Measurements from ENCODE around the gene AUTS2.
"Not testable (repeated sequence)": the region's sequence is repeated elsewhere in the genome, so short reads cannot be mapped to it uniquely, and the experiment has no call there.

The AUTS2 gene

DNA sequence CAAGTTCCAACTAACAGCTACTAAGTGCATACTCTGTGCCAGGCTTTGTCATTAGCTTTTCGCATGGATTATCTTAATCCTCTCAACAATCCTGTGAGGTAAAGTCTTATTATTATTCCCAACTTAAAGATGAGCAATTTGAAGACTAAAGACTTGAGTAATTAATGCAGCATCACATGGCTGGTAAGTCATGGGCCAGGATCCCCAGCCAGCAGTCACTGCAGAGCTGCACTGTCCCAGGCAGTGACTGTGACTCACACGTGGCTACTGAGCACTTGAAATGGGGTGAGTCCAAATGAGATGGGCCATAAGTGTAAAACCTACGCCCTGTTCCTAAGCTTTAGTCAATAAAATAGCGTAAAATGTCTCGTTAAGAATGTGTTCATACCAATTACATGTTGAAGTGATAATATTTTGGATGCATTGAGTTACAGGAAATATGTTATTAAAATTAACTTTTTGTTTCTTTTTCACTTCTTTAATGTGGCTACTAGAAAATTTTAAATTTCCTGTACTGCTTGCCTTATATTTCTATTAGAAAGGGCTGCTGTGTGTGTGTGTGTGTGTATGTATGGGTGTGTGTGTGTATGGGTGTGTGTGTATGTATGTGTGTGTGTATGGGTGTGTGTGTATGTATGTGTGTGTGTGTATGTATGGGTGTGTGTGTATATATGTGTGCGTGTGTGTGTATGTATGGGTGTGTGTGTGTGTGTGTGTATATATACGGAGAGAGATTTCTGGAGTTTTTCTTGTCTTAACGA lies 756.3 kb downstream of the AUTS2 start:
- Histone ChIP-seq H3K27ac (ENCODE audit: low read depth, low read length) (no peak overlapping the region), H3K27me3 (ENCODE audit: control insufficient read depth in 1 of 2, insufficient read depth in 2 of 2, low read length in 2 of 2) (no peaks in the 10 kb centered on the region), H3K9me3 (ENCODE audit: control insufficient read depth in 1 of 2, low read length in 2 of 2) (no peaks in the 10 kb centered on the region), H3K9ac (ENCODE audit: low read depth in 1 of 2, low read length in 2 of 2) (no peak overlapping the region), H3K4me3 (ENCODE audit: low read depth in 1 of 2, low read length in 2 of 2) (no peak overlapping the region), H3K36me3 (ENCODE audit: control insufficient read depth in 1 of 2, insufficient read depth in 2 of 2, low read length in 2 of 2) (no peaks in the 10 kb centered on the region), H3K4me1 (ENCODE audit: control insufficient read depth in 1 of 2, insufficient read depth in 2 of 2, low read length in 2 of 2) (peaks cover 15 to 18% of the 10 kb centered on the region in 2 donors)

DNA sequence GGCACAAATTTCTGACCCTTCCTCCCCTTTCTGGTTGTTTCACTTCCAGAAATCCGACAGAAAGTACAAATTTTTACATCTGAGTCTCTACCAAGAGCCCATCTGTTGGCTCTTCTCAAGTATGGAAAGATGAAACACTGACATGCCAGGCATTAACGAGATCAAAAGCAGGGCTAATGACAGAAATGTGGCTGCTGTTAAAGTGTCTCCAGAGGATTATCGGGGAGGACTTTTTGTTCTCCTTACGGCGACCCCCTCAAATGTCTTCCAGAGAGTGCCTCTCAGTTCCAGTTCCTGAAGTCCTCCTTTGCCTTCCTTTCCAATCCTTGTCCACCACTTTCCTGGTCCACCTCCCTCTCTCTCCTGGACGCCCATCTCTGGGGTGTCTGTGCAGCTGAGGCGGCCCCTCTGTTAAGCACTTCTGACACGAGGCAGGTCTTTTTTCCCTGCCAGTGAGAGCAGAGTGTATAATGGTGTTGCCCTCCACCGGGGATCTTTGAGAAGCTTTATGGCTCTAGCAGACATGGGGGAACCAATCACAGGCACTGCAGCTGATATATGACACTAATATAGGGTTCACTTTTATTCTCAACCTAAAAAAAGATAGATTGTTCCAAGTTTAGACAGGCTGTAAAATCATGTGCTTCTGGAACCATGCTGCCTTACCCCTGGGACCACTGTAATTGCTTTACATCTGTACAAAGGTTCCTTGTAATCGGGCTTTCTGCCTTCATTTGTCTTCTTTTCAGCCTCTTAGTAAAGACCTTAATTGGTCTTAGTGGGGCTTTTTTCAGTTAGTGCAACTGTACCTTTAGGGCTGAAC lies 757.1 kb downstream of the AUTS2 start:
- no peak overlapping the region for H3K27ac ChIP-seq (ENCODE audit: low read depth, low read length)
- H3K9ac ChIP-seq (ENCODE audit: low read depth in 1 of 2, low read length in 2 of 2) = no peak overlapping the region
- H3K36me3 ChIP-seq (ENCODE audit: control insufficient read depth in 1 of 2, insufficient read depth in 2 of 2, low read length in 2 of 2) = no peaks in the 10 kb centered on the region
- H3K4me3 ChIP-seq (ENCODE audit: low read depth in 1 of 2, low read length in 2 of 2) = no peak overlapping the region
- peaks cover 15 to 18% of the 10 kb centered on the region in 2 donors for H3K4me1 ChIP-seq (ENCODE audit: control insufficient read depth in 1 of 2, insufficient read depth in 2 of 2, low read length in 2 of 2)
- no peaks in the 10 kb centered on the region for H3K27me3 ChIP-seq (ENCODE audit: control insufficient read depth in 1 of 2, insufficient read depth in 2 of 2, low read length in 2 of 2)
- H3K9me3 ChIP-seq (ENCODE audit: control insufficient read depth in 1 of 2, low read length in 2 of 2) = no peaks in the 10 kb centered on the region

DNA sequence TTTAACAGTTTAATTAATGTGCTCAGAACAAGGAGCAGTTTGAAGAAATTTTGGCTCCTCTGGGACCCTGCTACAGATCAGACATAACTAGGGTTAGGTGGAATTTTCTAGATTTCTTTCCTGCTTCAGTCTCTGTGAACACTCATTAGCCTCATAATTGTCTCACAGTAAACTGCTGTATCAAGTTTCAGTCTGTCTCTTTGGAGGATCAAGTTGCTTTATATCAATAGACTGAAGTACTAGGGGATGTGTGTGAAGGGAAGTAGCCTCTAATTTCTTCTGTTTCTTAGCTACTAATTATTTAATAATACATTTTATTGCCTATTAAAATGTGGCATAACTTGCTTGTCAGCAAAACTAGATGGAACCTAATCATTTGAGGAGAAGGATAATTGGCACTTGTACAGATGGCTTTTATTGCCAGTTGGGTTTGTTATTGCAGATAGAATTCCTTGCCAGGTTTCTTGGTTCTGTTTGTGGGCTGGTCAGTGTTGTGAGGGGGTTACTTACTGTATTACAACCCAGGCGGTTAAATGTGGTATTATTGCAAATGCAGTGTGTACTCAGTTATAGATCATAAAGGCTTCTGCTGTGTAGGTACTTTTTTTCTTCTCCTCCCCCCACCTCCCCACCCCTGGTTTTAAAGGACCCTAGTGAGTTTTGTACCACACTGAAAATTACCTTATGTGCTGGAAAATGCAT lies 758.0 kb downstream of the AUTS2 start:
- no peak overlapping the region for H3K4me3 ChIP-seq (ENCODE audit: low read depth in 1 of 2, low read length in 2 of 2)
- no peak overlapping the region for H3K27ac ChIP-seq (ENCODE audit: low read depth, low read length)
- no peak overlapping the region for H3K9ac ChIP-seq (ENCODE audit: low read depth in 1 of 2, low read length in 2 of 2)
- H3K4me1 ChIP-seq (ENCODE audit: control insufficient read depth in 1 of 2, insufficient read depth in 2 of 2, low read length in 2 of 2) = peaks cover 15 to 18% of the 10 kb centered on the region in 2 donors
- no peaks in the 10 kb centered on the region for H3K36me3 ChIP-seq (ENCODE audit: control insufficient read depth in 1 of 2, insufficient read depth in 2 of 2, low read length in 2 of 2)
- H3K27me3 ChIP-seq (ENCODE audit: control insufficient read depth in 1 of 2, insufficient read depth in 2 of 2, low read length in 2 of 2) = no peaks in the 10 kb centered on the region
- no peaks in the 10 kb centered on the region for H3K9me3 ChIP-seq (ENCODE audit: control insufficient read depth in 1 of 2, low read length in 2 of 2)

DNA sequence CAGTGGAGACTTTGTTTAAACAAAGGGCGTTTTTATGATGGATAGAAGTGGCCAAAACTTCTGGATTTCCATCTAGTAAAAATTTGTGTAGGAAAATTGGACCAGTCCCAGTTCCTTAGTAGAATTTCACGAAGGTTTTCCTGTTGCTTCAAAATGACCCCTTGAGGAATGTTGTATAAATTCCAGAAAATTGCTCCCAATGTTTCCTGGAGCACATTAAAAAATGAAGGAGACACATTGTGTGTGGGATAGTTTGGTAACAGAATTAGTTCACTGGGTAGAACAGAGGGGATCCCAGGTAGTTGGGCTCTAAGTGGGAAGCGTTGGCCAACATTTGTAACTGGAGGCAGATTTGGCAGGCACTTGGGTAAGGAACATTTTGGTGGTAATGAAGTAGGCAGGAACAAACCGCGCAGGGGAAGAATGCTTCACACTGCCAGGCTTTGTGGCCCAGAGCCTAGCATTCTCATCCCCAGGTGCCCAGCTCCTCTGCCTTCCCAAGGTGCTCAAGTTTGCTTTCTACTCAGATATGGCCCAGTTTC lies 758.6 kb downstream of the AUTS2 start:
- no peak overlapping the region for H3K27ac ChIP-seq (ENCODE audit: low read depth, low read length)
- H3K4me1 ChIP-seq (ENCODE audit: control insufficient read depth in 1 of 2, insufficient read depth in 2 of 2, low read length in 2 of 2) = peaks cover 15 to 18% of the 10 kb centered on the region in 2 donors
- no peak overlapping the region for H3K4me3 ChIP-seq (ENCODE audit: low read depth in 1 of 2, low read length in 2 of 2)
- H3K36me3 ChIP-seq (ENCODE audit: control insufficient read depth in 1 of 2, insufficient read depth in 2 of 2, low read length in 2 of 2) = no peaks in the 10 kb centered on the region
- no peaks in the 10 kb centered on the region for H3K9me3 ChIP-seq (ENCODE audit: control insufficient read depth in 1 of 2, low read length in 2 of 2)
- H3K27me3 ChIP-seq (ENCODE audit: control insufficient read depth in 1 of 2, insufficient read depth in 2 of 2, low read length in 2 of 2) = no peaks in the 10 kb centered on the region
- H3K9ac ChIP-seq (ENCODE audit: low read depth in 1 of 2, low read length in 2 of 2) = no peak overlapping the region

DNA sequence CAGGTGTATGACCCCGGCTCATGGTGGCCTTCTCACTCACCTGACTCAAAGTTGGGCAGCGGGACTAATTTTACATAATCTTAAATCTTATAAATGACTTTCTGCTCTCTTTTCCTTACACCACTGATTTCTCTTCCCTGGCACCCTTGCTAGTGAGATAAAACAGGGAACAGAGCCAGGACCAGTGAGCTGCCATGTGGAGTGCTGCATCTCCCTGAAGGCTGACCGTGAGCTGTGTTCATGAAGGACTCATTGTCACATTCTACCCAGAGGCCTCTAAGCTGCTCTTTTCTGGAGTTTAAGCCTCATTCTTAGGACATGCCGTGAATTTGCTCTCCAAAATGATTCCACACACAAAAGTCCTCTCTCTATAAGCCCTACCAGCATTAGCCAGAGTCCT lies 762.3 kb downstream of the AUTS2 start:
- Histone ChIP-seq H3K9me3 (ENCODE audit: control insufficient read depth in 1 of 2, low read length in 2 of 2) (no peaks in the 10 kb centered on the region), H3K27ac (ENCODE audit: low read depth, low read length) (no peak overlapping the region), H3K4me1 (ENCODE audit: control insufficient read depth in 1 of 2, insufficient read depth in 2 of 2, low read length in 2 of 2) (peaks cover 10 to 12% of the 10 kb centered on the region in 2 donors), H3K27me3 (ENCODE audit: control insufficient read depth in 1 of 2, insufficient read depth in 2 of 2, low read length in 2 of 2) (no peaks in the 10 kb centered on the region), H3K36me3 (ENCODE audit: control insufficient read depth in 1 of 2, insufficient read depth in 2 of 2, low read length in 2 of 2) (no peaks in the 10 kb centered on the region), H3K4me3 (ENCODE audit: low read depth in 1 of 2, low read length in 2 of 2) (no peak overlapping the region), H3K9ac (ENCODE audit: low read depth in 1 of 2, low read length in 2 of 2) (no peak overlapping the region)

DNA sequence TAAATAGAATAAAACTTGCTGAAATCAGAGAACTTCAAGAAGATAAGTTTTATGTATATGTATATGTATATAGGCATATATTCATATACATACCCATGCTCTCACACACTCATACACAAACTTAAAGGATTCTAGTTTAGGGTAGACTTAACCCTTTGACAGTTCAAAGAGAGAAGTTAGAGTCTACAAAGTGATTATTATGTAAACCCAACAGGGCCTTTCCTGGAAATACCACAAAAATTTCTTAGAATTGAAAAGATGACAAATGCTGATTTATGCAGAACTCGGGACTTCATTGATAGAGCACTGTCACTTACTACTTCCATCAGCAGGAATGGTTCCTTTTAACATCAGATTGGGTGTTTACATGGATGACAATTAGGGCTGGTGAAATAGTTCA lies 763.5 kb downstream of the AUTS2 start:
- Histone ChIP-seq H3K27me3 (ENCODE audit: control insufficient read depth in 1 of 2, insufficient read depth in 2 of 2, low read length in 2 of 2) (no peaks in the 10 kb centered on the region), H3K4me3 (ENCODE audit: low read depth in 1 of 2, low read length in 2 of 2) (no peak overlapping the region), H3K9ac (ENCODE audit: low read depth in 1 of 2, low read length in 2 of 2) (no peak overlapping the region), H3K36me3 (ENCODE audit: control insufficient read depth in 1 of 2, insufficient read depth in 2 of 2, low read length in 2 of 2) (no peaks in the 10 kb centered on the region), H3K27ac (ENCODE audit: low read depth, low read length) (no peak overlapping the region), H3K9me3 (ENCODE audit: control insufficient read depth in 1 of 2, low read length in 2 of 2) (no peaks in the 10 kb centered on the region), H3K4me1 (ENCODE audit: control insufficient read depth in 1 of 2, insufficient read depth in 2 of 2, low read length in 2 of 2) (peaks cover 0 to under 1% of the 10 kb centered on the region in 2 donors)

DNA sequence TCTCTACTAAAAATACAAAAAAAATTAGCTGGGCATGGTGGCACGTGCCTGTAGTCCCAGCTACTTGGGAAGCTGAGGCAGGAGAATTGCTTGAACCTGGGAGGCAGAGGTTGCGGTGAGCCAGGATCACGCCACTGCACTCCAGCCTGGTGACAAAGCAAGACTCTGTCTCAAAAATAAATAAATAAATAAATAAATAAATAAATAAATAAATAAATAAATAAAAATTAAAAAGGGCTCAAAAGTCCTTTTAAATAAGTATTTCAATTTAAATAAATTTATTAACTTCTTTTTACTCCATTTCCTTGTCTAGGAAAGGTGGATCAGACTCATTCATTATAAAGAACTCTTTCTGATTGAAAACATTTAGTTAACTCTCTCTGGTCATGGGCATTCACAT lies 766.1 kb downstream of the AUTS2 start:
- H3K4me3 ChIP-seq (ENCODE audit: low read depth in 1 of 2, low read length in 2 of 2) = not testable (repeated sequence)

DNA sequence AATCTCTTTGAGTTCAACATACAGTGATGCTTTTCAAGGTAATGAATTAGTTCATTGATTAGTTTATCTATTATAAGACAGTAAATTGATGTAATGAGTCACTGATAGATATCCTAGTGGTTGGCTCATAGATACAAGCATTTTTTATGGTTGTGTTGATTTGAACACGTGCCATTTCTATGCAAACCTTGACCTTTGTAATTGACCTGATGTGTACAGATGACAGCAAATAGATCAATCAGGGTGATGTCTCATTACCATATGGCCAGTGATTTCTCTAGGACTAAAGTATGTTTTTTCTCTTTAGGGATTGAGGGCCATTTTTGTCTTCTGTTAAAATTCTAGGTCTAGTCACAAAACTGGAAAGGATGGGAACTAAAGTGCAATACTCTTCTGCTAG lies 773.4 kb downstream of the AUTS2 start:
- Histone ChIP-seq H3K27ac (ENCODE audit: low read depth, low read length) (no peak overlapping the region), H3K4me1 (ENCODE audit: control insufficient read depth in 1 of 2, insufficient read depth in 2 of 2, low read length in 2 of 2) (no peaks in the 10 kb centered on the region), H3K27me3 (ENCODE audit: control insufficient read depth in 1 of 2, insufficient read depth in 2 of 2, low read length in 2 of 2) (no peaks in the 10 kb centered on the region), H3K9me3 (ENCODE audit: control insufficient read depth in 1 of 2, low read length in 2 of 2) (no peaks in the 10 kb centered on the region), H3K36me3 (ENCODE audit: control insufficient read depth in 1 of 2, insufficient read depth in 2 of 2, low read length in 2 of 2) (no peaks in the 10 kb centered on the region), H3K4me3 (ENCODE audit: low read depth in 1 of 2, low read length in 2 of 2) (no peak overlapping the region), H3K9ac (ENCODE audit: low read depth in 1 of 2, low read length in 2 of 2) (no peak overlapping the region)

More for the DNA sequence above, 766.1 kb downstream of the AUTS2 start:
- not testable (repeated sequence) for H3K4me1 ChIP-seq (ENCODE audit: control insufficient read depth in 1 of 2, insufficient read depth in 2 of 2, low read length in 2 of 2); H3K27me3 ChIP-seq (ENCODE audit: control insufficient read depth in 1 of 2, insufficient read depth in 2 of 2, low read length in 2 of 2); H3K27ac ChIP-seq (ENCODE audit: low read depth, low read length); H3K9me3 ChIP-seq (ENCODE audit: control insufficient read depth in 1 of 2, low read length in 2 of 2); H3K9ac ChIP-seq (ENCODE audit: low read depth in 1 of 2, low read length in 2 of 2); H3K36me3 ChIP-seq (ENCODE audit: control insufficient read depth in 1 of 2, insufficient read depth in 2 of 2, low read length in 2 of 2)

DNA sequence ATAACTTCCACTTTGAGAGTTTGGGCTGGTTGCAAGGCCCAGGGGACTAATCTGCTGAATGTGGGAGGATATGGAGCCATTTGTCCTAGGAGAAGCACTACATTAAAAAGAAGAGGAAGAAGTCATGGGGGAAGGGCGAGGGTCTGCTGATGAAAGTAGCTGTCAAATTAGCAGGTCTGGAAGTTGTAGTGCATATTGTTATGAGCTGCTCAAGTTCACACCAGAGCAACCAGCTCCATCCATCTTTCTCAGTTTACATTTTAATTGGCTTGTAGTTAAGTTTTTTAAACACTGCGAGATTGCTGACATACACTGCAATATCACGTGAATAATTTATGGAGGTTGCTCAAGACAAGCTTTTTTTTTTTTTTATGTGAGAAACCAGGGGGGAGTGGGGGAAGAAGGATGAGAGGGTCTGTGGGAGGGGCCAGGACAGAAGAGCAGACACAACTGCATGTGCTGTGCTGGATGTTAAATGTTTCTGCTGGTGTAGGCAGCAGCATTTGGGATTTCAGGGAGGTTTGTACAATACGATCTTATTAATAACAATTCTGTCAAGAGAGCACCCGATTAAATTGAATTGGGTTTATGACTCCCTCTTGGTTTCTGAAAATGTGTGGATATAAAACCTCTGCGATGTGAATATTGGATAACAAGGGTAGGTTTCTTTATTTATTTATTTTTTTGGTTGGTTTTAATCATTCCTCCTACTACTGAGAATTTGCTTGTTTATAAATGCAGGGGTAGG lies 774.7 kb downstream of the AUTS2 start:
- H3K4me3 ChIP-seq (ENCODE audit: low read depth in 1 of 2, low read length in 2 of 2) = no peak overlapping the region
- H3K4me1 ChIP-seq (ENCODE audit: control insufficient read depth in 1 of 2, insufficient read depth in 2 of 2, low read length in 2 of 2) = no peaks in the 10 kb centered on the region
- no peak overlapping the region for H3K27ac ChIP-seq (ENCODE audit: low read depth, low read length)
- H3K9ac ChIP-seq (ENCODE audit: low read depth in 1 of 2, low read length in 2 of 2) = no peak overlapping the region
- no peaks in the 10 kb centered on the region for H3K36me3 ChIP-seq (ENCODE audit: control insufficient read depth in 1 of 2, insufficient read depth in 2 of 2, low read length in 2 of 2)
- H3K27me3 ChIP-seq (ENCODE audit: control insufficient read depth in 1 of 2, insufficient read depth in 2 of 2, low read length in 2 of 2) = no peaks in the 10 kb centered on the region
- no peaks in the 10 kb centered on the region for H3K9me3 ChIP-seq (ENCODE audit: control insufficient read depth in 1 of 2, low read length in 2 of 2)
